ENCODE results near the gene ELANE.
"Not testable (repeated sequence)": the region's sequence is repeated elsewhere in the genome, so short reads cannot be mapped to it uniquely, and the experiment has no call there.

The ELANE gene

GRCh38 chr19:863315-863620 lies 11.2 kb downstream of the ELANE start:
- DNase-seq = no peak

- no peak for DNase-seq
Measured at GRCh38 chr19:866769-867300, 14.7 kb downstream of the ELANE start.

- DNase-seq = no peak
Measured at GRCh38 chr19:867301-867793, 15.2 kb downstream of the ELANE start.

GRCh38 chr19:867855-868457 lies 15.9 kb downstream of the ELANE start:
- DNase-seq = no peak

GRCh38 chr19:868458-869244 lies 16.5 kb downstream of the ELANE start:
- no peak for DNase-seq

GRCh38 chr19:869245-870177 lies 17.4 kb downstream of the ELANE start:
- no peak for DNase-seq

GRCh38 chr19:870314-870713 lies 18.2 kb downstream of the ELANE start:
- DNase-seq = no peak

- DNase-seq = no peak
Measured at GRCh38 chr19:870963-871401, 18.9 kb downstream of the ELANE start.

GRCh38 chr19:871446-872265 lies 19.6 kb downstream of the ELANE start:
- no peak for DNase-seq

- peak; percentile 90 for DNase-seq
Measured at GRCh38 chr19:872266-872951, 20.3 kb downstream of the ELANE start.

- peak; percentile 91 for DNase-seq
Measured at GRCh38 chr19:873084-873483, 21.0 kb downstream of the ELANE start.

- DNase-seq = no peak
Measured at GRCh38 chr19:873561-874041, 21.5 kb downstream of the ELANE start.

- no peak for DNase-seq
Measured at GRCh38 chr19:875265-875879, 23.3 kb downstream of the ELANE start.

- DNase-seq = no peak
Measured at GRCh38 chr19:876089-876488, 24.0 kb downstream of the ELANE start.

GRCh38 chr19:876780-877314 lies 24.7 kb downstream of the ELANE start:
- DNase-seq = no peak

GRCh38 chr19:877992-878660 lies 26.0 kb downstream of the ELANE start:
- not testable (repeated sequence) for DNase-seq

- DNase-seq = not testable (repeated sequence)
Measured at GRCh38 chr19:878751-879561, 26.9 kb downstream of the ELANE start.

GRCh38 chr19:879711-880438 lies 27.8 kb downstream of the ELANE start:
- DNase-seq = no peak

Data from CD4-positive, alpha-beta T cell treated with Interleukin-10 for 1 hour (primary cell).